ENCODE data around the gene SOCS4. TPM values are rescaled to one million over a fixed set of nuclear protein-coding genes. Genes with fewer than 3 reads are reported as not detected.

The SOCS4 gene
- total and polyA plus RNA-seq, 2 experiments from 2014 or later, result 17.7 to 24.9 TPM

GRCh38 chr14:55073856-55074255 is 46.8 kb downstream of the SOCS4 start:
- H3K79me2 ChIP-seq (replicated peaks; ENCODE audit: insufficient read depth), result no peaks in the 10 kb centered on the region
- no peaks in the 10 kb centered on the region for H3K9me2 ChIP-seq (ENCODE audit: insufficient read depth)
- ATAC-seq (no peak), DNase-seq (ENCODE audit: low spot score) (no peak)
- Mint-ChIP-seq H3K4me1 (peaks cover 16% of the 10 kb centered on the region), H3K9me3 (no peaks in the 10 kb centered on the region), H3K27me3 (ENCODE audit: insufficient read depth, low read depth, poor library complexity) (peaks cover 6% of the 10 kb centered on the region), H3K36me3 (ENCODE audit: low read depth) (no peaks in the 10 kb centered on the region), H3K4me3 (no peak overlapping the region), H3K27ac (no peak overlapping the region)
- H3K36me3 ChIP-seq (ENCODE audit: insufficient read depth), result no peaks in the 10 kb centered on the region
- TF ChIP-seq ZNF462 (CRISPR knock-in tag; IDR thresholded peaks at IDR 0.05) (no peak), CREB1 (CRISPR knock-in tag; IDR thresholded peaks at IDR 0.05; ENCODE audit: low read depth) (no peak), ZNF331 (CRISPR knock-in tag; IDR thresholded peaks at IDR 0.05; ENCODE audit: low read depth) (no peak), POLR2AphosphoS5 (IDR thresholded peaks at IDR 0.05; ENCODE audit: low read depth) (no peak), ETS1 (IDR thresholded peaks at IDR 0.05) (no peak), EZH2 (IDR thresholded peaks at IDR 0.05; ENCODE audit: low read depth, unreplicated experiment) (no peak), NANOG (IDR thresholded peaks at IDR 0.05; ENCODE audit: borderline replicate concordance) (no peak)
- TF ChIP-seq, protein P1, sequence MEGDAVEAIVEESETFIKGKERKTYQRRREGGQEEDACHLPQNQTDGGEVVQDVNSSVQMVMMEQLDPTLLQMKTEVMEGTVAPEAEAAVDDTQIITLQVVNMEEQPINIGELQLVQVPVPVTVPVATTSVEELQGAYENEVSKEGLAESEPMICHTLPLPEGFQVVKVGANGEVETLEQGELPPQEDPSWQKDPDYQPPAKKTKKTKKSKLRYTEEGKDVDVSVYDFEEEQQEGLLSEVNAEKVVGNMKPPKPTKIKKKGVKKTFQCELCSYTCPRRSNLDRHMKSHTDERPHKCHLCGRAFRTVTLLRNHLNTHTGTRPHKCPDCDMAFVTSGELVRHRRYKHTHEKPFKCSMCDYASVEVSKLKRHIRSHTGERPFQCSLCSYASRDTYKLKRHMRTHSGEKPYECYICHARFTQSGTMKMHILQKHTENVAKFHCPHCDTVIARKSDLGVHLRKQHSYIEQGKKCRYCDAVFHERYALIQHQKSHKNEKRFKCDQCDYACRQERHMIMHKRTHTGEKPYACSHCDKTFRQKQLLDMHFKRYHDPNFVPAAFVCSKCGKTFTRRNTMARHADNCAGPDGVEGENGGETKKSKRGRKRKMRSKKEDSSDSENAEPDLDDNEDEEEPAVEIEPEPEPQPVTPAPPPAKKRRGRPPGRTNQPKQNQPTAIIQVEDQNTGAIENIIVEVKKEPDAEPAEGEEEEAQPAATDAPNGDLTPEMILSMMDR (conservative IDR thresholded peaks at IDR 0.05; ENCODE audit: low read depth in 2 of 2), result no peak
- peaks cover 7% of the 10 kb centered on the region; the same call in 1 of the 2 replicates for H3K4me1 ChIP-seq (ENCODE audit: insufficient read depth)
- H4K20me1 ChIP-seq (replicated peaks; ENCODE audit: insufficient read depth), result no peaks in the 10 kb centered on the region
- H3K27me3 ChIP-seq (ENCODE audit: insufficient read depth), result no peaks in the 10 kb centered on the region
- no peak overlapping the region for H3K4me3 ChIP-seq
- no peak overlapping the region for H3K4me2 ChIP-seq
- no peak overlapping the region for H2AFZ ChIP-seq
- H3K27ac ChIP-seq (ENCODE audit: low read depth), result no peak overlapping the region
- H3F3A ChIP-seq (replicated peaks; ENCODE audit: low read depth), result no peaks in the 10 kb centered on the region

Measured in GM23338 (cell line).